ENCODE results near the gene WBP1L.

GRCh38 chr10:102738692-102739121 is 5.0 kb upstream of the WBP1L start:
- TF ChIP-seq, protein P1, sequence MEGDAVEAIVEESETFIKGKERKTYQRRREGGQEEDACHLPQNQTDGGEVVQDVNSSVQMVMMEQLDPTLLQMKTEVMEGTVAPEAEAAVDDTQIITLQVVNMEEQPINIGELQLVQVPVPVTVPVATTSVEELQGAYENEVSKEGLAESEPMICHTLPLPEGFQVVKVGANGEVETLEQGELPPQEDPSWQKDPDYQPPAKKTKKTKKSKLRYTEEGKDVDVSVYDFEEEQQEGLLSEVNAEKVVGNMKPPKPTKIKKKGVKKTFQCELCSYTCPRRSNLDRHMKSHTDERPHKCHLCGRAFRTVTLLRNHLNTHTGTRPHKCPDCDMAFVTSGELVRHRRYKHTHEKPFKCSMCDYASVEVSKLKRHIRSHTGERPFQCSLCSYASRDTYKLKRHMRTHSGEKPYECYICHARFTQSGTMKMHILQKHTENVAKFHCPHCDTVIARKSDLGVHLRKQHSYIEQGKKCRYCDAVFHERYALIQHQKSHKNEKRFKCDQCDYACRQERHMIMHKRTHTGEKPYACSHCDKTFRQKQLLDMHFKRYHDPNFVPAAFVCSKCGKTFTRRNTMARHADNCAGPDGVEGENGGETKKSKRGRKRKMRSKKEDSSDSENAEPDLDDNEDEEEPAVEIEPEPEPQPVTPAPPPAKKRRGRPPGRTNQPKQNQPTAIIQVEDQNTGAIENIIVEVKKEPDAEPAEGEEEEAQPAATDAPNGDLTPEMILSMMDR (IDR thresholded peaks at IDR 0.05; ENCODE audit: insufficient read depth, low read length, poor library complexity, severe bottlenecking) = no peak
- TF ChIP-seq EZH2phosphoT487 (conservative IDR thresholded peaks at IDR 0.05; ENCODE audit: low read length) = no peak

Data from SU-DHL-6 (cell line).